HG03108 (cell line): ENCODE results near the gene CD93.

Experiments
- ATAC-seq: cut with Tn5 transposase; IDR thresholded peaks from one replicate; pipeline ENCODE4 v1.9.1; 2021; ENCODE audit warnings: moderate library complexity; ENCODE audit not compliant: unreplicated experiment

Gene CD93

GRCh38 chr20:23039136-23039875 lies 46.8 kb downstream of the CD93 start:
- ATAC-seq, result no peak

GRCh38 chr20:23037017-23037481 lies 49.1 kb downstream of the CD93 start:
- no peak for ATAC-seq

GRCh38 chr20:23036371-23036770 lies 49.8 kb downstream of the CD93 start:
- no peak for ATAC-seq

GRCh38 chr20:23035731-23036130 lies 50.4 kb downstream of the CD93 start:
- ATAC-seq, result no peak

- ATAC-seq, result no peak
Observed at GRCh38 chr20:23034721-23035671, 51.1 kb downstream of the CD93 start, which contains the start of gene SSTR4. Gene SSTR4, plus strand, starts transcription at chr20:23035312. Its CDS starts 172 bp downstream, at chr20:23035484.

- no peak for ATAC-seq
Observed at GRCh38 chr20:23033918-23034317, 52.2 kb downstream of the CD93 start.

GRCh38 chr20:23032750-23033078 lies 53.4 kb downstream of the CD93 start:
- ATAC-seq, result no peak

- ATAC-seq, result no peak
Observed at GRCh38 chr20:23032056-23032749, 53.9 kb downstream of the CD93 start.

- no peak for ATAC-seq
Observed at GRCh38 chr20:23031346-23031745, 54.8 kb downstream of the CD93 start.
